ENCODE results near the gene SC5D. TPM values are rescaled to one million over a fixed set of nuclear protein-coding genes. Genes with fewer than 3 reads are reported as not detected.

Gene SC5D
- total RNA-seq, 1 experiment from 2014 or later: 82.5 TPM

DNA sequence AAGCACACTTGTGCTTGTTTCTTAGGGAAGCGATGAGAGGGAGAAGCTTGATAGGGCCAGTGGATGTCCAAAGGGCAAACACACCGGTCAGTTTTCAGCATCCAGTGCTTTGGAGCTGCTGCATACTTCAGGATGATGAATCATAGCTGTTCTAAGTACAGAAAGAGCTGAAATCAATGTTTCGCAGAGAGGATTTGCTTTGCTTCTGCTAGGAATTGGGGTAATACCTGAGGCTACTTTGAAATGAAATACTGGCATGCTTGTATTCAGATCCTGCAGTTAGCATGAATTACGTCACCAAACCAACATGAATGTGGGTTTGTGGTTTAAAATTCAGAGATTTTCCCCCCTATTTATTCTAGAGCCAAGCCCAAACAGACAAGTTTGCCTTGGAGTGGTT, 41.7 kb upstream of the SC5D start:
- TF ChIP-seq EZH2 (IDR thresholded peaks at IDR 0.05; ENCODE audit: borderline replicate concordance, low read depth, low read length, poor library complexity, severe bottlenecking): no peak
- no peak for TF ChIP-seq CTCF (conservative IDR thresholded peaks at IDR 0.05; ENCODE audit: low read depth, low read length)
- Histone ChIP-seq H3K36me3 (ENCODE audit: insufficient read depth, low read length, poor library complexity, severe bottlenecking) (no peaks in the 10 kb centered on the region), H3K27ac (ENCODE audit: low read depth, low read length, poor library complexity, severe bottlenecking) (no peak overlapping the region), H3K9me3 (ENCODE audit: low read depth, low read length, poor library complexity, severe bottlenecking) (peaks cover 6% of the 10 kb centered on the region), H3K4me3 (ENCODE audit: low read depth, low read length, poor library complexity, severe bottlenecking) (no peak overlapping the region), H3K4me1 (ENCODE audit: insufficient read depth, low read length, poor library complexity, severe bottlenecking) (no peaks in the 10 kb centered on the region), H3K27me3 (replicated peaks; ENCODE audit: insufficient read depth, low read depth, low read length, poor library complexity) (peaks cover 14% of the 10 kb centered on the region)
- no TSS peak for BruUV-seq (replicated peaks)
- no peak for DNase-seq (ENCODE audit: low spot score)
- ChIA-PET CTCF (interaction anchor here (0.6 kb wide), 2 partner anchors 740 to 1602 kb away, joined by 3 to 4 read pairs; no protein-coding TSS in a partner anchor), POLR2A (ENCODE audit: low non-redundant PET) (no interaction called here)
- intact Hi-C loops (cut with micrococcal nuclease; ENCODE audit: unreplicated experiment): no loop called here

GRCh38 chr11:121253951-121254350, 38.6 kb upstream of the SC5D start:
- no peak for DNase-seq (ENCODE audit: low spot score)
- Histone ChIP-seq H3K36me3 (ENCODE audit: insufficient read depth, low read length, poor library complexity, severe bottlenecking) (no peaks in the 10 kb centered on the region), H3K27ac (ENCODE audit: low read depth, low read length, poor library complexity, severe bottlenecking) (no peak overlapping the region), H3K4me1 (ENCODE audit: insufficient read depth, low read length, poor library complexity, severe bottlenecking) (no peaks in the 10 kb centered on the region), H3K27me3 (replicated peaks; ENCODE audit: insufficient read depth, low read depth, low read length, poor library complexity) (peaks cover 36% of the 10 kb centered on the region), H3K4me3 (ENCODE audit: low read depth, low read length, poor library complexity, severe bottlenecking) (no peak overlapping the region), H3K9me3 (ENCODE audit: low read depth, low read length, poor library complexity, severe bottlenecking) (peaks cover 6% of the 10 kb centered on the region)
- ChIA-PET POLR2A (ENCODE audit: low non-redundant PET) (interaction anchor here (0.6 kb wide), 1 partner anchor 80 kb away, joined by 3 read pairs; no protein-coding TSS in a partner anchor), CTCF (no interaction called here)
- TF ChIP-seq CTCF (conservative IDR thresholded peaks at IDR 0.05; ENCODE audit: low read depth, low read length): no peak
- TF ChIP-seq EZH2 (IDR thresholded peaks at IDR 0.05; ENCODE audit: borderline replicate concordance, low read depth, low read length, poor library complexity, severe bottlenecking): no peak
- BruUV-seq (replicated peaks): no TSS peak
- intact Hi-C loops (cut with micrococcal nuclease; ENCODE audit: unreplicated experiment): no loop called here

DNA sequence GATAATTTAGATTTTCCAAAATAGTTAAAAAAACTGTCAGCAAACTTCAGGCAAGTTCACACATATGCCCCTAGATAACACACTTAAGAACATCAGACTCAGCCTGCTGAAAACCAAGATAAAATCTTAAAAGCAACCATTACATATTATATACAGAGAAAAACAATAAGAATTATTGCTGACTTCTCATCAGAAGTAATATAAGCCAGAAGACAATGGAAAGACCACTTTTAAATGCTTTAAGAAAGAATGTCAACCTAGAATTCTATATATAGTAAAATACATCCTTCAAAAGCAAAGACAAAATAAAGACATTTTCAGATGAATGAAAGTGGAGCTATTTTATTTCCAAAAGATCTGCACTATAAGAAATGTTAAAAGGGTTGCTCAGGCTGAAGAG, 37.8 kb upstream of the SC5D start:
- POLR2A ChIA-PET (ENCODE audit: low non-redundant PET): no interaction called here
- no TSS peak for BruUV-seq (replicated peaks)

More for the DNA sequence above, 37.8 kb upstream of the SC5D start:
- no peaks in the 10 kb centered on the region for H3K36me3 ChIP-seq (ENCODE audit: insufficient read depth, low read length, poor library complexity, severe bottlenecking)
- intact Hi-C loops (cut with micrococcal nuclease; ENCODE audit: unreplicated experiment): no loop called here
- no peak for DNase-seq (ENCODE audit: low spot score)
- no peak overlapping the region for H3K27ac ChIP-seq (ENCODE audit: low read depth, low read length, poor library complexity, severe bottlenecking)
- peaks cover 6% of the 10 kb centered on the region for H3K9me3 ChIP-seq (ENCODE audit: low read depth, low read length, poor library complexity, severe bottlenecking)
- peaks cover 36% of the 10 kb centered on the region for H3K27me3 ChIP-seq (replicated peaks; ENCODE audit: insufficient read depth, low read depth, low read length, poor library complexity)
- no peaks in the 10 kb centered on the region for H3K4me1 ChIP-seq (ENCODE audit: insufficient read depth, low read length, poor library complexity, severe bottlenecking)
- TF ChIP-seq EZH2 (IDR thresholded peaks at IDR 0.05; ENCODE audit: borderline replicate concordance, low read depth, low read length, poor library complexity, severe bottlenecking) (no peak), CTCF (conservative IDR thresholded peaks at IDR 0.05; ENCODE audit: low read depth, low read length) (no peak)
- CTCF ChIA-PET: no interaction called here
- H3K4me3 ChIP-seq (ENCODE audit: low read depth, low read length, poor library complexity, severe bottlenecking): no peak overlapping the region

All from A673 (cell line).